HG02840 (cell line): ENCODE measurements around the gene BRAF.
A peak's percentile ranks its signal among the peaks of the same experiment; 100 is the strongest.
"Not testable (repeated sequence)": the region's sequence is repeated elsewhere in the genome, so short reads cannot be mapped to it uniquely, and the experiment has no call there.

ENCODE experiments used
- ATAC-seq: cut with Tn5 transposase; IDR thresholded peaks from one replicate; pipeline ENCODE4 v1.9.1; 2021; ENCODE audit warnings: mild to moderate bottlenecking, moderate library complexity, moderate number of reproducible peaks; ENCODE audit not compliant: unreplicated experiment, low FRiP score

The BRAF gene

DNA sequence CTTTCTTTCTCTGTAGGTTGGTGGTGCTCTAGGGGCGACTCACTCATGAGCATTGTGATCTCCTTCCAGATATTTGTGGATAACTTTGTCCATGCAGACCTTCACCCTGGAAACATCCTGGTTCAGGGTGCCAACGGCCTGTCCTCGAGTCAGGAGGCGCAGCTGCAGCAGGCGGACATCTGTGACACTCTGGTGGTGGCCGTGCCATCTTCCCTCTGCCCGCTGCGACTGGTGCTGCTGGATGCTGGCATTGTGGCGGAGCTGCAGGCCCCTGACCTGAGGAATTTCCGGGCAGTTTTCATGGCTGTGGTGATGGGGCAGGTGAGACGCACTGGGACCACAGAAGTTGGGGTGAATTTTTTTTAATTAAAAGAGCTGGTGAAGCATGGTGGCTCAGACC, 237.8 kb downstream of the BRAF start:
- no peak for ATAC-seq

DNA sequence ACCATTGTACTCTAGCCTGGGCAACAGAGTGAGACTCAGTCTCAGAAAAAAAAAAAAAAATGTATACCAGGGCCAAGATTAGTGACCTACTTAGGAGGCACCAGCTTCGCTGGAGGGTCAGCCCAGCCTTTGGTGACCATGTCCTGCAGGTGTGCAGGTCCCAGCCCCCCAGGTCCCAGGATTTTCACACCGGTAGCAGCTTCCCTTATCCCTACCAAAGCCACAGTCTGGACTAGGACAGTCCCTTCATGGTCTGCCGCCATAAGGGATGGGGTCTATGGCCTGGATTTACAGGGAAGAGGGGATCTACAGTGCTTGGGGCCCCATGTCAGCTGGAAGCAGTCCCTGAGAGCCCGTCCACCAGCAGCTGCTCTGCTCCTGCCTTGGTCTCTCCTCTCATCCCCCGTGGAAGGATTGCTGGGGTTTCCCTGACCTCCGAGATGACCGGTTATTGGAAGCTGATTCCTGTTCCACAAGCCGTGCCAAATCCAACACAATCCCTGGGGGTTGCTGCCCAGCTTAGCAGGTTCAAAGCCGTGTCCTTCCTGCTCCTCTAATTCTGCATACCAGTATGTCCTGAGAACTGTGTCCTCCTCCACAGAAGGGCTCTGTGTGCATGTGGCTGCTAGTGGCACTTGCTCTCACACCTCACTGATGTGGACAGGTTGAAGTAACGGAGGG, 239.2 kb downstream of the BRAF start:
- ATAC-seq = no peak

DNA sequence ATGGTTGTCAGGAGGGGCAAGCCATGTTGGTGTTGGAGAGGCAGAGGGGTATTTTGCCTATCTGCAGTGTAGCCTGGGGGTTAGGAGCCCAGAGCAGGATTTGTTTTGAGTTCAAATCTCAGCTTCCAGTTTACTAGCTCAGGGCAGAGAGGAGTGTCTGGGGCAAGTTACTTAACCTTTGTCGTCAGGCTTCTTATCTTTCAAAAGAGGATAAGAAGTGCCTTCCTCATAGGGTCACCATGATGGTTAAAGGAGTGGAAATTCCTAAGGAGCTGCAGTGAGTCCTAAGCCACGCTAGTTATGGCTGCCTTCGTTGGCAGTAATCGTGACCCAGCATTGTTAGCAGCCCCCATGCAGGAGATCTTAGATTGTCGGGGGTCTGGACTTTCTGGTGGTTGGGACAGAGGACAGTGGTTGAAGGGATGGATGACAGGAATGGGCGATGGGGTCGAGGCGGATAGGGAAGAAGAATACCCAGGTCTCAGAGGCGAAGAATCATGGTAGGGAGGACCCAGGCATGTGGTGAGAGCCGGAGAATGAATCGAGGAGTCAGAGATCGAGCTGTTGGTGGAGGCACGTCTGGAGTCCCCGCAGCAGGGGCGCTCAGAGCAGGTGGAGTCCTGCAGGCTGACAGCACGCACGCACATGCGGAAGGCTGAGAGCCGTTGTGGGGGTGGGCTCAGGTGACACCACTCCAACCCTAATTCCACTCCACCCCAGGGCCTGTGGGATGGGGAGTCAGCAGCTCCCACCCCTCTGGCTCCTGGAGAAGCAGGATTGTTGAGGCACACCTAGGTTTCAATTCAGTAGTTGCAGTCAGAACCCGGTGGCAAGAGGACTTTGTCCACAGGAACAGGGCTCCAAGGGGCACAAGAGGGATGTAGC, 240.4 kb downstream of the BRAF start:
- ATAC-seq = no peak

DNA sequence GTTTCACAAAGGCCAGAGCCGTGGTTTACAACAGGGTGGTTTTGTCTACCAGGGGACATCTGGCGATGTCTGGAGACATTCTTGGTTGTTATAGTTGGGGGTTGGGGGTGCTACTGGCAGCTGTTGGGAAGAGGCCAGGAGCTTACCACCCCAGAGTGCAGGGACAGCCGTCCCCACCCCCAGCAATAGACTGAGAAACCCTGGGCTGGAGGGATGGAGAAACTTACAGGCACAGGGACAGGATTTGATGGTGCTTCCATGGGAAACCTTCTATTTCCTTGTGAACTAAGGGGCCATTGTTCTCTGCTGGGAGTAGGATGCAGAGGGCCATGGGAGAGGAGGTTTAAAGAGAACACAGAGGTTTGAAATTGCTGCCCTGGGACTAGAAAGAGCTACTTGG, 241.1 kb downstream of the BRAF start:
- no peak for ATAC-seq

DNA sequence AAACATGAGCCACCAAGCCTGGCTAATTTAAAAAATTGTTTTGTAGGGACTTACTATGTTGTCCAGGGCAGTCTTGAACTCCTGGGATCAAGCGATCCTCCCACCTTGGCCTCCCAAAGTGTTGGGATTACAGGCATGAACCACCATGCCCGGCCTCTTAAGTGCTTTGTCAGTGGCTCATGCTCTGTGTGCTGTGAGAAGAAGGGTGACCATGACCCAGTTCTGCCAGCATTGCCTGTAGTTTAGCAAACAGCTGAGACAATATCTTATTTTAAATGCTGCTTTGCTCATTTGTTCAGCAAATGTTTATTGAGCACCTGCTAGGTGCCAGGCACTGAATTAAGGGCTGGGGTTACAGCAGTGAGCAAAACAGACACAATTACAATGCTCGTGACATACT, 243.0 kb downstream of the BRAF start:
- ATAC-seq = no peak

DNA sequence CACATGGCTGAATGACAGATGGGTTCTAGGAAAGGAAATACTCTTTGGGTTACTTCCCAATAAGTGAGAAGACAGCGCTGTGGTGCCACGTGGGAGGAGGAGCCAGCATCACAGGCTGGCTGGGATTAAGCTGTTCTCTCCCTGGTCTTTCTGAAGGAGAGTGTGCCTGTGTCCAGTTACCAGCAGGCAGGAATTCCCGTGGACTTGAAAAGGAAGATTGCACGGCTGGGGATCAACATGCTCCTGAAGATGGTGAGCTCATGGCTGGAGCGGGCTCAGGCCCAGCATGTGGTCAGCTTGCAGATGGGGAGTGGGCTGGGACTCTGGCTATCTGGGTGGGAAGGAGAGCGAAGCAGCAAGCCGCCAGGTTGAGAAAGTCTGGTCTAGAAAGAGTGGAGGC, 243.8 kb downstream of the BRAF start:
- no peak for ATAC-seq

DNA sequence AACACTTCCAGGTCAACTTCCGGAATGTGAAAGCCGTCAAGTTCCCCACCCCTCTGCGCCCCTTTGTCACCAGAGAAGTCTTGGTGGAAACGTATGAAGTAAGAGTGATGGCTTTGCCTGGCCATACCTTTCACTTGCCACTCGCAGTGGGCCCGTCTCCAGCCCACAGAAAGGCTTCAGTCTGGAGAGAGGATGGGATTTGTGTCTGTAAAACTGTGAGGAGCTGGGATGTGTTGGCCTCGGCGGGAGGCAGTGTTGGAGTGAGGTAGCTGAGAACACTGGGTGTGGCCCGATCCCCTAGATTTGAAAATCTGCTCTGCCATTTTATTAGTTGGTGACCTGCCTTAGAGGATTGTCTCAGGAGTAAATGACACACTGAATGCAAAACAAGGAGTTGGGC, 245.5 kb downstream of the BRAF start:
- no peak for ATAC-seq

DNA sequence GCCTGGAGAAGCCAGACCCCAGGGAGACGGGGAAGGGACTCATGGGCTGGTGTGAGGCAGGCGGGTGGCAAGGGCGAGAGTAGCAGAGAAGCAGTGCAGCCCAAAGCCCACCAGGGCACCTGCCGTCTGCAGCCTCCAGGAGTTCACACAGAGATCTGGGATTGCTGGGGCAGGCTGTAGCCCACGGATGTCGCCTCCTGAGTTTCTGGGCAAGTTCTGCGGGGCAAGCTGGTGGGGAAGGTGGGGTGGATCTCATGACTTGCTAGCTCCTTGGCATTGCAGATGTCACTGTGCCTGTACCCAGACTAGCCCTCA, 246.0 kb downstream of the BRAF start:
- no peak for ATAC-seq

DNA sequence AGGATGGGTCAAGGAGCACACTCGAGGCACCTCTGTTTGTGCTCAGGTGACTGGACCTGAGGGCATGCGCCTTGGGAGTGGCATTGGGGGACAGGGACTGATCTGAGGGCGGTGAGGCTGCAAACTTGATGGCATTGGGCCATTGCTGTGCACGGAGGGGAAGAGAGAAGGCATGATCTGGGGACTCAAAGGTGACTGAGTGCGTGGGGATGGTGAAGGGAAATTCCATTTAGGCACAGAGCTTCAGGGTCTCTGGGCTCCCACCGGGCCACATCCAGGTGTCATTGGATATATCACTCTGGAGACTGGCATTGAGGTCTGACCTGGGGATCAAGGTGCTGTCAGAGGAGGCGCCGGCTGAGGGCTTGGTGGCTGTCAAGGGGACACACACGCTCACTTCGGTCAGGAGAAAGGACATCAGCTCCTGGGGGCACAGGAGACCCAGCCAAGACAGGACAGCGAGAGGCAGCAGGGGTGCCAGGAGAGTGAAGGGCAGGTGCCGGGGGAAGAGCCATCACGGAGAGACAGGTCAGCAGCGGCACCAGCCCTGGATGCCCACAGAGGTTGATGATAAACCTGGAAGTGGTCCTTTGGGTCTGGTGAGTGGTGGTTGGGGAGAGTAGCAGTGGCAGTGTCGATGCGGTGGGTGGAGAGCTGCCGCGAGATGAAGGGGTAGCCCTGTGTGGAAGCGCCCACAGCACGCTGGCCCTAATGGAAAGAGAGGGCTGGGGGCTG, 246.5 kb downstream of the BRAF start:
- ATAC-seq = no peak

DNA sequence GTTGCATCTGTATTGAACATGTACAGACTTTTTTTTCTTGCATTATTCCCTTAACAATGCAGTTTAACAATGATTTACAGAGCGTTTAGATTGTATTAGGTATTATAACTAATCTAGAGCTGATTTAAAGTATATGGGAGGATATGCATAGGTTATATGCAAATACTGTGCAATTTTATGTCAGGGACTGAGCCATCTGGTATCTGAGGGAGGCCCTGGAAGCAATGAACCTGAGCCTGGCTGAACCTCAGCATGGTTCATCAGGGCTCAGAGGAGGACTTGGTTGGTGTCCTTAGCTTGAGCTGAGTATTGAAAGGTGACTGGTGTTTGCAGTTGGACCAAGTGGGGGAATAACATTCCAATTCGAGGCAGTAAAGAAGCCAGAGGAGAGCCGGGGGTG, 247.2 kb downstream of the BRAF start:
- ATAC-seq = no peak

DNA sequence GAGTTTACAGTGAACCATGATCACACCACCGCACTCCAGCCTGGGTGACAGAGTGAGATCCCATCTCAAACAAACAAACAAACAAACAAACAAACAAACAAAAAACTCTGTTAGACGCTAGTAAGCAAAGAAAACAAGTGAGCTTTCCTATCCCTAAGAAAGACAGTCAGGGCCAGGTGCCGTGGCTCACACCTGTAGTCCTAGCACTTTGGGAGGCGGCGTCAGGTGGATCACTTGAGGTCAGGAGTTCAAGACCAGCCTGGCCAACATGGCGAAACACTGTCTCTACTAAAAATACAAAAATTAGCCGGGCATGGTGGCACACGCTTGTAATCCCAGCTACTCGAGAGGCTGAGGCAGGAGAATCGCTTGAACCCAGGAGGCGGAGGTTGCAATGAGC, 247.8 kb downstream of the BRAF start:
- not testable (repeated sequence) for ATAC-seq

DNA sequence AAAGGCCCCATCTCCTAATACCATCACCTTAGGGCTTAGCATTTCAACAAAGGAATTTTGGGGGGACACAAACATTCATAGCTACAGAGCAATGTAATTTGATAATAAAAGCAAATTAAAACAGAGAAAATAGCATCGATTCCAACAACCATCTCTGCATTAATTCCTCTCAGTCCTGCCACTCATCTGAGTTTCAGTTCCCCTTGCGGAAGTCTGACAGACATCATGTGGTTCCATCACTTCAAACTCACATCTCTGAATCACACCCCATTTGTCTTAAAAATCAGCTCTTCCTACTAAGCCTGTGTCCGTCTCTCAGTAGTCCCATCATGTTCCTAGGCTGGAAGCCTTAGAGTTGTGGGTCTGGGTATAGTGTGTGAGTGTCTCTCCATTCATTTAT, 248.4 kb downstream of the BRAF start:
- no peak for ATAC-seq

DNA sequence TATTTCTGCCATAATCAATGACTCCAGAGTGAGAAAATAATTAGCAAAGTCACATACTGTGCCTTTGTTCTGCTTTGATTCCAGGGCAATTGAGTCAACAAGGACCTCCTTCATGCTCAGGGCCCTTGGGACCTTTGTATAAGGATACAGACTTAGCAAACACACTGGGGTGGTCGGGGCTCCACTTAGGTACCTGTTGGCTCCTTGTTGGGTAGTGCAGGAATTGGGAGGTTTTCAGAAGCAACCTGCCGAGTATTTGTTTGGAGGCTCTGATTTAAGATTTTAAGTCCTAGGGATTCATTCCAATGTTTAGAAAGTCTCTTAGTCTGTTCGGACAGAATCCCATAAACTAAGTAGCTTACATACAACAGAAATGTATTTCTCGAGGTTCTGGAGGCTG, 249.0 kb downstream of the BRAF start:
- no peak for ATAC-seq

DNA sequence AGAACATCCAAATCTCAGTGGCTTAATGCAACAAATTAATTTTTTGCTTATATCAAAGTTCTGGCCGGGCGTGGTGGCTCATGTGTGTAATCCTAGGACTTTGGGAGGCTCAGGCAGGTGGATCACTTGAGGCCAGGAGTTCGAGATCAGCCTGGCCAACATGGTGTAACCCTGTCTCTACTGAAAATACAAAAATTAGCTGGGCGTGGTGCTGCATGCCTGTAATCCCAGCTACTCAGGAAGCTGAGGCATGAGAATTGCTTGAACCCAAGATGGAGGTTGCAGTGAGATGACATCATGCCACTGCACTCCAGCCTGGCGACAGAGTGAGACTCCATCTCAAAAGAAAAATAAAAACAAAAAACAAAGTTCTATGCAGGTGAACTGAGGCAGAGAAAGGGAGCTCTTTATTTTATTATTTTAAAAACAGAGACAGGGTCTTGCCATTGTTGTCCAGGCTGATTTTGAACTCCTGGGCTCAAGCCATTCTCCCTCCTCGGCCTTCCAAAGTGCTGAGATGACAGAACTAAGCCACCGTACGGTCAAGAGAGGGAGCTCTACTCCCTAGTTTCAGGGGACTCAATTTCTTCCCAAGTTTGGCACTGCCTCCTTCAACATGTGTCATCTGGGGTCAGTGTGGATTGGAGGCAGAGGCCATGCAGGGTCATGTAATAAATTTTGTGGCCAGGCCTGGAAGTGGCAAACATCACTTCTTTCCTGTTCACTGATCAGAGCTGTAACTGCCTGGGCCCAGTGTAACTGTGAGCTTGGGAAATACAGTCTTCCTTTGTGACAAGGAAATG, 249.6 kb downstream of the BRAF start:
- no peak for ATAC-seq

DNA sequence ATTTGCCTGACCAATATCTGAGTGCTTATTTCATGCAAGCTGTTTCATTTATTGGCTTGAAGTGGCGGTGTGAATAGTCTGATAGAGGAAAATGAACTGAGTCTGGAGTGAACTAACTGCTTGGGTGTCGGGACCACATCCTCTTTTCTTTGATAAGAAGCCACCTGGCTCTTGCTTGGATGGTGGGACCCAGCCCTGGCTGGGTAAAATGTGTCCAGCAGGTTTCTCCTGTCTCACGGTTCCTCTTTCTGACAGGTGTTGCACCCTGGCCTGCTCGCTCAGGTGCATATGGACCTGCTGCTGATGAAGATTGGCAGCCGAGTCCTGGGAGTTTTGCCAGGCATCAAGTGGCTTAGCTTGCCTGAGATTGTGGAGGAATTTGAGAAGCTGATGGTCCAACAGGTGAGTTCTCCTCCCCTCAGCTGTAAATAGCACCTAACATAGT, 250.4 kb downstream of the BRAF start:
- ATAC-seq = no peak

DNA sequence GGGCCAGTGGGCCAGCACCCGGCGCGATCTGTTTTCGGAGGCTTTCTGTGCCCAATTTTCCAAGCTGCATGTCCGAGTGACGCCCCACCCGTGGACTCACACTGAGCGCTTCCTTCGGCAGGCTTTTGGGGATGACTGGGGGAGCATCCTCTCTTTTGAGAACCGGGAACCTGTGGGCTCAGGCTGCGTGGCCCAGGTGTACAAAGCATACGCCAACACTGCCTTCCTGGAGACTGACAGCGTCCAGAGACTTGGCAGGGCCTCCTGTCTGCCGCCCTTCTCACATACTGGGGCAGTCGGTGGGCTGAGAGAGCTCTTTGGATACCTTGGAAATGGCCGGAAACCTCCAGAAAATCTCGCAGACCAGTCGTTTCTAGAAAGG, 251.0 kb downstream of the BRAF start:
- ATAC-seq = no peak

DNA sequence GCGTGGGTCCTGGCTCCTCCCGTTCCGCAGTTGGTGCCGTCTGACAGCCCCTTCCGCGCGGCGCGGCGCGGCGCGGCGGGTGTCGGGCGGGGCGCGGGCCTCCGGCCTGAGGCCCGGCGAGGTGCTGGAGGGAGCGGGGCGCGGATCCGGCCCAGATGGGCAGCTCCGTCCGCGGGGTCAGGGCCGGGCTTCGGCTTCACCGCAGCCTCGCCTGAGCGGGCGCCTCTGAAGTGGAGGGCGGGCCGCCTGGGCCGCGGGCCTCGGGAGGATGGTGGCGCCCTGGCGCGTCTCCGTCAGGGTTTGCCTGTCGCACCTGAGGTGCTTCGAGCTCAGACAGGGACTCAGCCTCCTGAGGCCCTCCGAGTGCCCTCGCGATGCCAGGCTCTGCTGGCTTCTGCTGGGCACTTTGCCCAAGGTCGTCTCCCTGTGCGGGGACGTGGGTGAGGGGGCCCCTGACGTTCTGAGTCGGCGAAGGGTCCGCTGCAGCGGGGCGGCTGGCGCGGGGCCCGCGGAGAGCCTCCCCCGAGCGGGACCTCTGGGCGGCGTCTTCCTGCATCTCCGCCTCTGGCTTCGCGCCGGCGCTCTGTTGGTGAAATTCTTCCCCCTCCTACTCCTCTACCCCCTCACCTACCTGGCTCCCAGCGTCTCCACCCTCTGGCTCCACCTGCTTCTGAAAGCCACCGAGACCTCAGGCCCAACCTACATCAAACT, 251.5 kb downstream of the BRAF start:
- ATAC-seq = peak; percentile 37

DNA sequence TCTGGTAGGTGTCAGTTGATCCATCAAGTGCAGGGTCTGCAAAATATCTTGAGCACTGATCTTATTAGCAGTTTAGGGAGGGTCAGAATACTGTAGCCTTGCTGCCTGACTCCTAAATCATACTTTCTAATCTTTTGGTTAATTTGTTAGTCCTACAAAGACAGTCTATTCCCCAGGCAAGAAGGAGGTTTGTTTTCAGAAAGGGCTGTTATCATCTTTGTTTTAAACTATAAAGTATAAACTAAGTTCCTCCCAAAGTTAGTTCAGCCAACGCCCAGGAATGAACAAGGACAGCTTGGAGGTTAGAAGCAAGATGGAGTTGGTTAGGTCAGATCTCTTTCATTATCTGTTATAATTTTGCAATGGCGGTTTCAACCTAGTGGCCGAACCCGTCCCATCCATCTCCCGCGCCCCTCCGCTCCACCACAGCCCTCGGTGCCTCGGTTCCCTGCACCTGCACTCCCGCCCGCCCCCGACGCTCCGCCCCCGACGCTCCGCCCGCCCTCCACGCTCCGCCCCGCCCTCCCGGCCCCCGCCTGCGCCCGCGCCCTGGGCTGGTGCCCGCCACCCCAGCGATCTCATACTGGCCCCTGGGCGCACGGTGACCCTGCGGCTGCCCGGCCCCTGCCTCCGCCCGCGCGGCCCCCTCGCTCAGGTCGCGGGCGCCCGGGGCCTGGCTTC, 252.2 kb downstream of the BRAF start, which contains the start of gene ADCK2:
ADCK2 (plus strand) TSS at position 564 of the 681 bp plus-strand sequence. CDS start 386 bp downstream, outside the sequence.
- ATAC-seq = peak; percentile 41

DNA sequence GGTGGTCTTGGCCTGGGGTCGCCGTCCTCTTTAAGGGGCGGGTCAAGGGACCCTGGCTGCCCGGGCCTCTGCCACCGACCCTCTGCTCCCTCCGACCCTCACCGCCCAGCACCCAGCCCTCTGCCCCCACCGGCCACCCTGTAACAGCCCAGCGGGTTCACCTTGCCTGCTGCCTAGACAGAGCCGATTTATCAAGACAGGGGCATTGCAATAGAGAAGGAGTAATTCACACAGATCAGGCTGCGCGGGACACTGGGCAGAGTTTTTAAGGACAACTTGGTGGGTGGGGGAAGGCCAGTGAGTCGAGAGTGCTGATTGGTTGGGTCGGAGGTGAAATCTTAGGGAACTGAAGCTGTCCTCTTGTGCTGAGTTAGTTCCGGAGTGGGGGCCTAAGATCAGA, 252.8 kb downstream of the BRAF start:
- ATAC-seq = no peak
